HL-60 (cell line): Measurements from ENCODE around the gene EBF4.

Experiments used
- CTCF ChIP-seq: IDR thresholded peaks from one replicate; pipeline ENCODE4 v1.5.1; 2011; ENCODE audit warnings: low read length, control low read depth, inconsistent platforms; ENCODE audit not compliant: insufficient read depth
- GABPA ChIP-seq: IDR thresholded peaks from 2 replicates; pipeline ENCODE4 v1.6.1; 2012; ENCODE audit warnings: low read depth
- POLR2AphosphoS5 ChIP-seq: IDR thresholded peaks from 2 replicates; pipeline ENCODE4 v1.6.1; 2012; ENCODE audit warnings: low read depth

GRCh38 chr20:2658414-2659354 is 33.9 kb upstream of the EBF4 start:
- TF ChIP-seq CTCF (no peak), GABPA (no peak), POLR2AphosphoS5 (peak; percentile 96)
